DMS 273 (cell line): Measurements from ENCODE around the gene TBXAS1.
A peak's percentile ranks its signal among the peaks of the same experiment; 100 is the strongest.
"Not testable (repeated sequence)": the region's sequence is repeated elsewhere in the genome, so short reads cannot be mapped to it uniquely, and the experiment has no call there.

Source experiments
- DNase-seq: peaks from one replicate; lab custom pipeline; 2025; ENCODE audit not compliant: unreplicated experiment; lab: John Stamatoyannopoulos, UW

TBXAS1 gene

DNA sequence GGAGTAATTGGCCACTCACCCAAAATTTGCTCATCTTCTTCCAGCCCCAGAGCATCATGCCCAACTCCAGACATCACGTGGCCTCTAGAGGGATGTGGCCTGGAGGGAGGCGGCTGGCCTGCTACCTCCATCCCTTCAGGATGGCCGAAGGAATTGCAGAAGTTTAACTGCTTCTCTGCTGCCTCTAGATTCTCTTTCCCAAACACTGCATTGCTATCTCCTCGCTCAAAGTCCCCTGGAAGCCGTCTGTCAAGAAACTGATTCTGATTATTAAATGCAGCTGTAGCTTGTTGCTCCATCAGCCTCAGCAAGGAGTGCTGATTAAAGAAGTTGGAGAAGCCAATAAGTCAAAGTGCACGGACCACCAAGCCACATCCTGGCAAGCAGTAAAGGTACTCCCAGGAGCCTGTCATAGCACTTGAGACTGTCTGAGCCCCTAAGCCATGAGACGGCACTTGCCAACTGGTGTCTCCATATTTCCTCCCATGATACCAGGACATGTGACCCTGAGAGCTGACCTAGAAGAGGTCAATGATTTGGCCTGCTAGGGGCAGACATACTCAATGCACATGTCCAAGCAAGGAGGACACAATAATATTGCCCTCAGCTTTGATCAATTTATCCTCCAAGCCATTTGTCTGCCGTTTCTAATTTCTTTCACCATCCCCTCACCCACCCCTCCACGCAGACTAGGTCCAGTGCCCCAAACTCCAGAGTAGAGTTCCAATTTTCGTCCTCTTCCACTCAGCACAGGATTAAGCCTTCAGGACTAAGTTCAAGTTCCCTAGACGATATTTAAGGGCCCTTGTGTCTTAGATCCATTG is 84.2 kb downstream of the TBXAS1 start:
- DNase-seq: no peak

DNA sequence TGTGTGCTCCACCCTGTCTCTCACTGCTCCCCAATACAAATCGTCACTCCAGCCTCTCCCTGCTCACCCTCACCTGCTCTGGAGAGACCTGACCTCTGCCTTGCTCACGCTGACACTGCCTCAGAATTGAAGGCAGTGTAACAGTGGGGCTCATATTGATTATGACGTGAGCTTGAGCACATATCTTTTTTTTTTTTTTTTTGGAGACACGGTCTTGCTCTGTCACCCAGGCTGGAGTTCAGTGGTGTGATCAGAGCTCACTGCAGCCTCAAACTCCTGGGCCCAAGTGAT is 84.7 kb downstream of the TBXAS1 start:
- DNase-seq: no peak

DNA sequence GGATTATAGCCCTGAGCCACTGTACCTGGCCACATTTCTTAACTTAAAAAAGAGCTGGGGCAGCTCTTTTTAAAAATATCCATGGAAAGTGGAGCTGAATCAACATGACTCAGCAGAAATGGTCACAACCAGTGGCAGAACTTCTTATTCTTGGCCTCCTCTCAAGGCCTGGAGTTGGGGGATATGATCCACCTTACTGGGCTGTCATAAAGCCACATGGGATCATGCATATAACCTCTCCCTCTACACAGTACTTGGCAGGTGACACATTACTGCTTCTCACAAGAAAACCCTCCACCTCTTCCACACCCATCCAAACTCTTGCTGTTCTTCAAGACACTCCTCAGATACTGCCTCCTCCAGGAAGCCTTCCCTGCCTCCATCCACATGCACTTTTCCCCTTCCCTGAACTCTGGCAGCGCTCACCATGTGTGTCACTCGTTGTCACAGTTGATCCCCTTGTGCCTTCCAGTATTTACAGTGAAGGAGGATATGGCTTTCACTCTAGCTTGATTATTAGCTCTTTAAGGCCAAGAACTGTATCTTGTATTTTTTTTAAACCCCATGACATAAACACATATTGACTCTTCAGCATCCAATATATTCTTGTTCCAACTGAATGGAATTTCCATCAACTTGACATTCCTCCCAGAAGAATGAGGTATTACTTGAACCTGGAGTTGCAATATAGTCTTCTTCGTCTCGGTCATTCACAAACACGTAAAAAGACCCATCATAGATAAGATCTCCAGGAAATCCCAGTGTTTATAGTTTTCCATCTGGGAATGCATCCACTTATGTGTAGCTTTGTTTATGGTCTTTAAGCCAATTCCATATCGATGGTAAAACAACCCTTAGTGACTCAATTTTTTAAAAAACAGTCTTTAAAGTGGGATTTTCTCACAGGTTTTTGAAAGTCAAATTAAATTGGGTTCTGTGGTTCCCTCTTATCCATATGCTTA is 85.5 kb downstream of the TBXAS1 start:
- DNase-seq: no peak

DNA sequence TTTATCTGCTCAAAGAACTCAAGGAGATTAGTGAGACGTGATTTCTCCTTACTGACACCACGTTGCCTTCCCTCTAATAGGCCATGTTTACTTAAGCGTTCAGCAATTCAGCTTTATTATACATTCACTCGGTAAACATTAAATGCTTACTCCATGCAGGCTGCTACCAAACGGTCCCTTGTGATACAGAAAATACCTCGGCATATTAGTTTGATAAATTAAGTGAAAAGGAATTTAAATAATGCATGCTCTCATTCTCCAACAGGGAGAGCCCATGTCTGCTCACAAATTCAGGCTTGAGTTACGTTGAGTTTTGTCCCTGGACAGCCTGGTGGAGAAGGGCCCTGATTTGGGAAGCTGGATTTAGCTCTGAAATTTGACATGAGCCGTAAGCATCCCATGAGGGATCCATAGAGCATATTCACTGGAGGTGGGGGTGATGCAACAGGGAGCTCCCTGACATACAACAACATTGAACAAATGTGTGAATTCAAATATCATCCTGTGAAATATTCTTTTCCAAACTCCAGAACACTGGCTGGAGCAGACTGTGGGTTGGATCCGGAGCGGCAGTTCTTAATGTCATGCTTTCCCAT is 86.3 kb downstream of the TBXAS1 start:
- DNase-seq: no peak

DNA sequence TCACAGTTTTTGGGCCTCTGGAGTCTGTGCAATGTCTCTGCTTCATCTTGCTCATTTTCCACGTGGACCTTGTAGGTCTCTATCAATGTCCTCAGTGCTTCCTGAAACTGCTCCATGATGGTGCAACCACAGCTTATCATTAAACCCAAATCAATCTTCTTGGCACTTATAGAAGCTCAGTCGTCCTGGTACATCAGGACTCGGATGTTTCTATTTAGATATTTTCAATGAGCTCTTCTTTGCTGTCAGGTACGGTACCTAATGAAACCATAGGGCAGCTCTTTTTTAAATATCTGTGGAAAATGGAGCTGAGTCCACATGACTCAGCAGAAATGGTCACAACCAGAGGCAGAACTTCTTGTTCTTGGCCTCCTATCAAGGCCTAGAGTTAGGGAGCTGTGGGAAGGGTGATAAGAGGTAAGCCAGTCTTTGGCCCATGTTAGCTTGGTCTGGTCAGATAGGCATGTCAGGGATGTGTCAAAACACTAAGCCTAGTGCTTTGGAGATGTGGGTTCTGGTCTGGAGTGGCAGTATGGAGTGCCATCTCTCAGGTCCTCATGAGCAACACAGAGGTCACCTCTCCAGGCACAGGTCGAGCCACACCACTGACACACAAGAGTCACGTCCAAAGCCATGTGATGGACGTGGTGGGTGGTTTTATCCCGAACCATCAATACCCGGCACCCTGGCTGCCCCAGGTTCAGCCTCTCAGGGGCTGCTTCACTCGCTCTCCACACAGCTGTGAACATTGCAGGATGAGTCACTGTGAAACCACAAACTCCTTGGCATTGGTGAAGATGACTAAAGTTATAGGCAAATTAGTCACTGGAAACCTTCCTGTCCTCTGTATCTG is 87.0 kb downstream of the TBXAS1 start:
- peak; percentile 20 for DNase-seq

DNA sequence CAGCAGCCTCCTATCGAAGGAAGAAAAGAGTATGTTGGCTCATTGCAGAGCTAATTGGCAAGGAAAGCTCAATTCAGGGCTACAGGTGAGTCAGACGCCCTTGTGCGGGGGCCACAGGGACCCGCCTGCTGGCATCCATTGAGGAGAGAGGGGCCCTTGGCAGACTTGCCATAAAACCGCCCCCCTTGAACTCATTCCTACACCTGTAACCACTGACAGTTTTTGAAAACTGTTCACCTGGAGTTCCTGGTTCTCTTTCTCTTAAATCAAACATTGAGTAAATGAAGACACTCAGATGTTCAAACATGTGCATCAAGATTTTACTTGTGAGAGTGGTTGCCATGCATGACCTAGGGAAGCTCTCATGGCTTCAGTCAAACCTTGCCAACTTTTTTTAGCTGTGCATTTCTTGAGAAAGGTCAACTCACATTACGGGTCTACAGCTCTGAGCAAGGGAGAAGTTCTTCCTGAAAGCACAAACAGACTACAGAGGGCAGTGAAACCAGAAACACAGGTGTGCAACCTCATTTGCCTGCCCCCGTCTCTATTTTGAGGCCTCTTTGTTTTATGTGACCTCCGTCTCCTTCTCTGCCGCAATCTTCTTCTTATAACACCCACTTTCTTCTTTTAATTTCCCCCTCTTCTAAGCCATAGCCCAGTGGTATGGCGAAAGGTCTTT is 87.8 kb downstream of the TBXAS1 start:
- no peak for DNase-seq

DNA sequence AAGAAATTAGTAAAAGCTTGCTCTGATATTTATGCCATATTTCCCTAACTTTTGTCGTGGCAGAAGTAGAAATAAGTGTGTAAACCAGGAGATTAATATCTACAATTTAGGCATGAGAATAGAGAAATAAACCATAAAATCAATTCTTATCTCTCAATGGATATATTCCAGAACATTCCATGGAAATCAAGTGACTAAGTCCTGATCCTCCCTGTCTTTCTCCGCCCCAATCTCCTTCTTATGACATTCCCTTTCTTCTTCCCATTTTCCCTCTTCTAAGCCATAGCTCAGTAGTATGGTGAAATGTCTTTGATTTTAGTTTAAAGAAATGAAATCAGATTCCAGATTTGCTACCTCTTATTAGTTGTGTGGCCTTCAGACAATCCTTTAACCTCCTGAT is 88.8 kb downstream of the TBXAS1 start:
- no peak for DNase-seq

DNA sequence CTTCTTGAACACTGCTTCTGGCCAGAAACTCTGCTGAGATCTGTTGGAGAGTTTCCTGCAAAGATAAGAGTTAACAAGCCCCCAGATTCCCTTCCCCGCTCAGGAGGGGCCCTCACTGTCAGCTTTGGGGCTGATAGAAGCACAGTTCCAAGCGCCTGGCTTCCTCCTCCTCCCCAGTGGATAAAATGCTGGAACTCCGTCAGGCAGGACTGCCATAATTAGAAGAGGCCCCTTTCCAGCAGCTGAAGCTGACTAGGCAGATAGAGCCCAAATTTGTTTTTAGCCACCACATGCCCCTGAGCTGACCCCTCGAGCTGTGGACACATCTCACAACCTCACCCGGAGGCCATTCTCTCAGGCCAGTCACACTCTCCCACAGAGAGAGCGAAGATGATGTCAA is 89.4 kb downstream of the TBXAS1 start:
- no peak for DNase-seq

DNA sequence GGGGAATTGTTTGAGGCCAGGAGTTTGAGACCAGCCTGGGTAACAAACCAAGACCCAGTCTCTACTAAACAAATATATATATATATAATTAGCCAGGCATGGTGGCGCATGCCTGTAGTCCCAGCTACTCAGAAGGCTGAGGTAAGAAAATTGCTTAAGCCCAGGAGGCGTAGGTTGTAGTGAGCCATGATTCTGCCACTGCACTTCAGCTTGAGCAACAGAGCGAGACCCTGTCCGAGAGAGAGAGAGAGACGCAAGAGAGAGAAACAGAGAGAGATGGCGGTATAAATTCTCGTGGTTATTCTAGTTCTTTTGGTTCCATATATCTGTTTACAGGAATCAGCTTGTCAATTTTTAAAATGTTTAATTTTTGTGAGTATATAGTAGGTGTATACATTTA is 94.0 kb downstream of the TBXAS1 start:
- DNase-seq: no peak

DNA sequence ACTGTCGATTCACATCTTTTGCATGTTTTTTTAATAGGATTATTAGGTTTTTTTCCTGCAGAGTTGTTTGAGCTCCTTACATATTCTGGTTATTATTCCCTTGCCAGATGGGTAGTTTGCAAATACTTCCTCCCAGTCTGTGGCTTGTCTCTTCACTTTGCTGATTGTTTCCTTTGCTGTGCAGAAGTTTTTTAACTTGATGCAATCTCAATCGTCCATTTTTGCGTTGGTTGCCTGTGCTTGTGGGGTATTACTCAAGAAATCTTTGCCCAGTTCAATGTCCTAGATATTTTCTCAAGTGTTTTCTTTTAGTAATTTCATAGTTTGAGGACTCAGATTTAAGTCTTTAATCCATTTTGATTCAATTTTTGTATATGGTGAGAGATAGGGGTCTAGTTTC is 95.4 kb downstream of the TBXAS1 start:
- no peak for DNase-seq

DNA sequence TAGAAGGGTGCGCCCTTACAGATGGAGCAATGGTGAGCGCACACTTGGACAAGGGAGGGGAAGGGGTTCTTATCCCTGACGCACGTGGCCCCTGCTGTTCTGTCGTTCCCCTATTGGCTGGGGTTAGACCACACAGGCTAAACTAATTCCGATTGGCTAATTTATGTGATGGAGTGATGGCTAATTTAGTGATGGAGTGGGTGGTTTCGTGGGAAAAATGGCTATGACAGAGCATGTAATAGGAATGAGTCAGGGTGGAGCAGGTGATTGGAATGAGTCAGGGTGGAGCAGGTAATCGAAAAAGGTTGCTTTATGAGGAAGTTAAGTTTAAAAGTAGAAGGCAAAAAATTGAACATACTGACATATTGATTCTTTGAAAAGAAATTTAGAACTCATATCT is 100.2 kb downstream of the TBXAS1 start:
- DNase-seq: not testable (repeated sequence)

DNA sequence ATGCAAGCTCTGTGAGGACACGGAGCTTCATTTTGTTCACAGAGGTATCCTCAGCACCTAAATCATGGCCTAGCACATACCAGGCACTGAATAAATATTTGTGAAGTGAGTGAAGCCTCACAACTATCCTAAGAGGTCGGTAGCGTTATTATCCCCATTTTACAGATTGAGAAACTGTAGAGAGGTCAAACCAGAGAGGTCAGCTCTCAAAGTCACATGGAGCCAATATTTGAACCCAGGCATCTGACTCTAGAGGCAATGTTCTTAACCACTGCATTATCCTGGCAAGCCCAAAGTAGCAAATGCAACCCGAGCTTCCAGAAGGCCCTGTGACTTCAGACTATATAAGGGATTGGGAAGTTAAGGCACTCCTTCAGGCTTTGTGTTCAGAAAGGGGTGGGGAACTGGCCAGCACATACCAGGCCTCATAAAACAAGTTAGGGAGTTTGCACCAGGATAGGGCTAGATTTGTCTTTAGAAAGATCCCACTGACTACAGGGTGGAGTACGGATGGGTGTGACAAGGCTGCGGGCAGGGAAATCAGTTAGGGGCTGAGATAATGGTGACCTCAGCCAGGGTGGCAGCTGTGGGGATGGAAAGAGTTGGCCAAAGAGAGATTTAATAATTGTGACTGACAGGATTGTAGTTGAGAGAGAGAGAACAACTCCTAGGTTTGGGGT is 101.4 kb downstream of the TBXAS1 start:
- no peak for DNase-seq

DNA sequence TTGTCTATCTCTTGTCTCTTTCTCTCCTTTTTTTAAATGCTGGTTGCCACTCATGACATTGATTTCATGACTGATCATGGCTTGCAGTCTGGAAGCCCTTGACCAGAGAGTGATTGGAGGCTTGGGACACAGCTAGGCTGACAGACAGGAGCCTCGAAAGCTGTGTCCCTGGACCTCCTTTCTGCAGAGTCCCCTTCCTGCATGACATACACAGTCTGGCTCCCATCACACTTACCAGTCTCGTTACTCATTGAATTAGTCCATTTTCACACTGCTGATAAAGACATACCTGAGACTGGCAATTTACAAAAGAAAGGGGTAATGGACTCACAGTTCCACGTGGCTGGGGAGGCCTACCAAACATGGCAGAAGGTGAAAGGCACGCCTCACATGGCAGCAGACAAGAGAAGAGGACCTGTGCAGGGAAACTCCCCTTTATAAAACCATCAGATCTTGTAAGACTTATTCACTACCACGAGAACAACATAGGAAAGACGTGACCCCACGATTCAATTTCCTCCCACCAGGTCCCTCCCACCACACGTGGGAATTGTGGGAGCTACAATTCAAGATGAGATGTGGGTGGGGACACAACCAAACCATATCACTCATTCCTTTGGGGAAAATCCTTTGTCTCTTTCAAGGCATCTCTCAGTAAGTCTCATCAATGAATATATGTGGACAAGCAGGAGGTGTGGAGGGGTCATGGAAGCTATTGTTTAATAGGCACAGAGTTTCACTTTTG is 102.3 kb downstream of the TBXAS1 start:
- no peak for DNase-seq

DNA sequence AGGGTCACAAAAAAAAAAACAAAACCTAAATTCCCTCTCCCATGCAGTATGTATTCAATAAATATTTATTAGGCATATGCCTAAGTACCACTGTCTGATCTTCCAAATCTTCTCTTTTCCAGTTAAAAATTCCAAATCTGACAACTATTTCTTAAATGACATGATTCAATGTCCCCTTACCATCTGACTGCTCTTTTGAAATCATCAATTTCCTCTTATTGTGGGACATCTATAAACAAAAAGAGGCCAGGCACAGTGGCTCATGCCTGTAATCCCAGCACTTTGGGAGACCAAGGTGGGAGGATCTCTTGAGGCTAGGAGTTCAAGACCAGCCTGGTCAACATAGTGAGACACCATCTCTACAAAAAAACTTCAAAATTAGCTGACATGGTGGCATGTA is 103.5 kb downstream of the TBXAS1 start:
- no peak for DNase-seq

DNA sequence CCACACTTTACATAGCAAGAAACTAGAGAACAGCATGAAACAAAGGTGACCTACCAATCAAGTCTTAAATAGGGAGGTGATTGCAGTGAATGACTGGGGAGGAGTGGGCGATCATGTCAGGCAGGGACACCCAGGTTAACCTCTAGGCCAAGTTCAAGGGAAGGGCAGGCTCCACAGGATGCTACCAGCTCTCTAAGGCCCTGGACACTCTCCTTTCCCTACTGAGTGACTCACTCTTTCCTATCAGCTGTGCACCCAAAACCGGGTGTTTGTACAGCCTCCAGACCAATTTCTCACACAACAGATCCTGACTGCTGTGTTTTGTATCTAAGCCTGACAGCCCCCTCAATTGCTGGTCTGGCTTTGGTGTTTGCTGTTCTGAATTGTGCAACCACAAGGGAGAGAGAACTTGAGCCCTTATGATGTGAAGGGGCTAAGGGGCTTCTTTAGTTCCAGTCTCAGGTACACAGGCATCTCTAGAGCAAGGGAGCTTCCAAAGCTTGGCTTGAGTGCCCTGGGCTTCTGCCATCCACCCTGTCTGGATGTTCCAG is 107.8 kb downstream of the TBXAS1 start:
- DNase-seq: no peak

DNA sequence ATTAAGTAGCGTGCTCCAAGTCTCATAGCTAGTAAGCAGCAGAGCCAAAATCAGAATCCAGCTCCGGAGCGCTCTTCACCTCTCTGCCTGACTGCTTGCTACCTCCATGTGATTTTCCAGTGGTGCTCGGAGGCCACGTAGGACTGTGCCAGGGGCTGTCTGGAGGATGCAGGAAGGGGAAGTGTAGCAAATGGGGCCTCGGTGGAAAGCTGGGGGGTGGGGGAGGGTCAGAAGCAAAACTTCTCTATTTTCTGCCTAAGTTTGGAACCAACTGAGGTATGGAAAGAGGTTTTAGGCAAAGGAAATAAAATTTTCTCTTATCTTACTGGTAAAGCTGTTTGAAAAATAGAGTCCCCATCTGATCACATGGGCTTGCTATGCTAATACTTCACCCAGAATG is 108.7 kb downstream of the TBXAS1 start:
- DNase-seq: no peak

DNA sequence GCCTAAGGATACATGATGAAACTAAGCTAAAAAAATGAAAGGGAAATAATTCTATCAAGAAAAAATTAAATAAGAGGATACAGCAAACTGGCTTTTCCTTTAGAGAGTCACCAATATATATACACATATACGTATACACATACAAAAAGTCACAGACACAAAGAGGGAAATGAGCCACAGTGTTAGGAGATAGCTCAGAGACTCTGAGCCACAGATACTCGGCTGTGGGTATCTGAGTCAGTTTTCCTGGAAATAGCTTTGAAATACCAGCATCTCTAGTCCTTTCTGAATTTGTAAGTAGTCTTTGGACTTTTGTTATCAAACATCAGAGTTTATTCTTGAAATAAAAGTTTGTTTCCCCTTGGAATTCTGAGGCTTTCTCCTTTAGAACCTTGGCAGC is 111.8 kb downstream of the TBXAS1 start:
- DNase-seq: no peak

DNA sequence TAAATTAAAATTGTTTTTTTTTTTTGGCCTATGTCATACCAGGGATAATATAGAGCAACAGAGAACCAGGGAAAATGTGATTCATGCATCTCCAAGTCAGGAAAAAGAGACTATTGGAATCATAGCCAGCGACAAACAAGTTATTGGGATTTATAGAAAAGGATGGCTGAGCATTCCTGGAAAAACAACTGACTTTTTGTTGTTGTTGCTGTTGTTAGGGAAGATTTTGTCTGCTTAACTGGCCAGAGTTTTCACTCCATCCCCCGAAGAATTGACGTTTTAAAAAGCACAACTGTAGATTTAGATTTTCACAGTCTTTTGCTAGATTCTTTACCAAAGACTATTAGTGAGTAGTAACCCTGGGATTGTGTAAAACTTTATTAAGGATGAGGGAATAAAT is 112.4 kb downstream of the TBXAS1 start:
- DNase-seq: no peak

DNA sequence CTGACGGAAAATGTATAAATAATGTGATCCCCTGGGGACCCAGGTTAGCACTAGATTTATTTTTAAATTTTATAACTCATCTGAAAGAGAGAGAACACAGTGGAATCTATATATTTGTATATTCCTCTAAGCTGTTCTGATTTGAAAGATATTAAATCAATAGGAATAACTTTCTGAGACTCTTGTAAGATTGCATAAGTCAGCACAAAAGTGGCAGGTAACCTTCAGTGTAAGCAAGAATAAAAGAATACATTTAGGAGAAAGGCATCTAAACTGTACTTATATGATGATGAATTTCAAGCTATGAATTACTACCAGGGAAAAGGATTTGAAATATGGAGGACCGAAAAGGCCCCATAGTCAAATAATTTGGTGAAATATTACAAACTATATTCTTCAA is 112.8 kb downstream of the TBXAS1 start:
- no peak for DNase-seq
